GM19455 (cell line): ENCODE results near the gene NHEJ1.
A peak's percentile ranks its signal among the peaks of the same experiment; 100 is the strongest.

Experiments
- ATAC-seq: cut with Tn5 transposase; IDR thresholded peaks from one replicate; pipeline ENCODE4 v1.9.1; 2021; ENCODE audit not compliant: unreplicated experiment

The NHEJ1 gene

DNA sequence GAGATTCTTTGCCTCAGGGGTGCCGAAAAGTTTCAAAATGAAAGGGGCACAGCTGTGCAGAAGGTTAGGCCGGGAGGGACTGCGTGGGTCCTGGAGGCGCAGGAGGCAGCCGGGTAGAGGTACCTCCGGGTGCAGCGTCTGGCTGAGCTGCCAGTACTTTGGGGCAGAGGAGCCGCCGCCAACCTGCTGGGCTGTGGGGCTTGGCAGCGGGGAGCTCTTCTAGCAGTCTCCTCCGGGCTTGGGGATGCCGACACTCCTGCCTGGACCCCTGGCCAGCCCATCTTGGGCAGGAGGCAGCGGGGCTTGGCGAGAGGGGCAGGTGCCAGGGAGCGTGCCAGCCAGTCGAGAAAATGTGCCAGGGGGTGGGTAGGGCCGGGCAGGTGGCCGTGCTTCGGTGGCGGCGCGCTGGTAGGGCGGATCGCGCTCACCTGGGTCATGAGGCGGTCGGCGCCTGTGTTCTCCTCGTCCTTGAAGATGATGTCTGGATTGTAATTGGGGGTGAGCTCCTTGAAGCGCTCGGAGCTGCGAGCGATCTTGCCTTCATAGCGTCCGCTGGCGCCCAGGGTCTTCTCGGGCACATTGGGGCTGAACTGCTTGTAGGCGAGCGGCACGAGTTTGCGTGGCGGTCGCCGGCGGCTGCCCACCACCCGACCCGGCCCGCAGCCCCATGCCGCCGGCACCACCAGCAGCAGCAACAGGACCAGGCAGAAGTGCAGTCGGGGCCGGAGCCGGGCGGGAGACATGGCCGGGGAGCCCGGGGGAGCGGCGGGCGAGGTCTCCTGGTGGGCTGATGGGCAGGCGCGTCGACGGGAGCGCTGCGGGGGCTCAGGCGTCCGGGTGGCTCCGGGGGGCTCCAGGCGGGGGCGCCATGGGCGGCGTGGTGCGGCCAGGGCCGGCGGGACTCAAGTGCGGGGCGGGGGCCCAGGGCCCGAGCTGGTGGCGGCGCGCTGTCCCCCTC lies 100.6 kb downstream of the NHEJ1 start:
- ATAC-seq: no peak

DNA sequence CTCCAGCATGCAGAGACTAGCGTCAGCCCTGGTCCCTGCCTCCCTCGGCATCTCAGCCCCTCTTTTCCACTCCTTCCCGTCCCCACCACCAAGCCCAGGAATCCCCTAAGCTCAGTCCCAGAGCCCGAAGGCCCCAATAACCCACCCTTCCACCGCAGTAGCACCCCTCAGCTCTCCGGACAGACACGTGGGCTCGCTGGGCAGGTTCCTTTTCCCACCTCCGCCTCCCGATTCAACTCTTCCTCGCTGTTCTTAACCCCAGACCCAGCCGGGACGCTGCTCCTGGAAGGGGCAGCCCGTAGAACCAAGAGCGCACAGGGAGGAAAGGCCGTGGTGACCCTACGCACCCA lies 101.3 kb downstream of the NHEJ1 start:
- ATAC-seq: no peak

DNA sequence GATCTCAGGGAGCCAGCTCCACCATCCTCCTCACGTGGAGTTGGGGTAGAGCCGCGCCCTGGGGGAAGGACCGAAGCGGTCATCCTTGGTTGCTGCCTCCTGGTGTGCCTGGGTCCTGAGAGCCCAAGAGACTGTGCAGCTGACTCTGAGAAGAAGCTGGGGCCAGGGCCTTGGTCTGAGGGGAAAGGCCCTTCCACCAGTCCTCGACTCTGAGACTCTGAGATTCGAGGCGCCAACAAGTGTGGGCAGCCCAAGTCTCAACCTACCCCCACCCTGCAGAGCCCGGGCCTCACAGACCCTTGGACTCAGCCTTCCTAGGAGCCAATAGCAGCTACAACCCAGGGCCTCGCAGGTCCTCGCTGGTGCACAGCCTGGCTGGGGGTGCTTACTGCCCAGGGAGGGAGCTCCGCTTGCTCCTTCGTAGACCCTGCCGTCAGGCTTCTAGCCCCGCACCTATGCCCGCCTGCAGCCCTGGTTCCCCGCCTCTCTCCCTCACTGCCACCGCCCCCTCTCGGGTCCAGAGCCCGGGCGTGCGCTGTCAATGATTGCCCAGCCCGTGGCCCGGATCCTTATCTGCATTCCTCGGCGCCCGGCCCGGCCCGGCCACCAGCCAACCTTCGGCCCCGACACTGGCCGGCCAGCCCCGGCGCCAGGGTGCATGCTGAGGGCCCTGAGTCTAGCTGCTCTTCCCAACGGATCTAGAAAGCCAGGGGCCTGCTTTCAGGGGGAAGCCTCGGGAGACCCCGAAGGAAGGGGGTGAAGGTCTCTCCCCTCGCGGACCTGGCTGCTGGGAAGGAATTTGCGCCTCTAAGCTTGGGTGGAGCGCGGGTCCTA lies 101.9 kb downstream of the NHEJ1 start:
- ATAC-seq: no peak

DNA sequence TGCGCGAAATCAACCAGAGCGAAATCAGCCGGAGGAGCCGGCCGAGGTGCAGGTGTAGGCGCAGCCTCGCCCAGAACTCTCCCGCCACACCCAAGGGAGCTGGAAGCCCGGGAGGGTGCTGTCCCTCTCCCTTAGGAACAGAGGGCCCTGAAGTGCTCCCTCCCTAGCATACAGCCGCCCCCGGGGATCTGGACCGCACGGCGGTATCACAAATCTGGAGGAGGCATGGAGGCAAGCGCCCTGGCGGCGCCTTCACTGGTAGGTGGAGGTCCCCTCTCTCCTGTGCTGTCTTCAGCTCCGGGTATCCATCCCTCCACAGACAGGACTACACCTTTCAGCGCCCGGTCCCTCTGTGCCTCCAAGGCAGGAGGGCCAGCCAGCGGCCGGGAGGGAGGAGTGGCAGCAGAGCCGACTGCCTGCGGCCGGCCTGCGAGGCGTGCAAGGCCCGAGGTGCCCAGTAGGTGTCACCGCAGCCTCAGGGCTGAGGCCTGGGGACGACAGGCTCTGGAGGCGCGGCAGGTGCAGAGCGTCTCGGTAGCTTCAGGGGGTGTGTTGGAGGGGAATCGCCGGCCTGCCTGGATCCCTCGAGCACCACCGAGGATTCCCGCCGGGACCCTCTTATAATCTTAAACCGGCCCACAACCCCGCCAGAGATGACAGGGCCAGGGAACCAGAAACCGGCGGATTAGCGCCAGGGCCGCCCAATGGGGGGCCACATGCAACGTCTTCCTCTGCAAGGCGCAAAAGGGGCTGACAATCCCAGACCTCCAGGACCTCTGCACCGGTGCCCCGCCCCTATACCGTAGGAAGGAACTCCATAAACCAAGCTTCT lies 102.7 kb downstream of the NHEJ1 start:
- peak; percentile 92 for ATAC-seq

DNA sequence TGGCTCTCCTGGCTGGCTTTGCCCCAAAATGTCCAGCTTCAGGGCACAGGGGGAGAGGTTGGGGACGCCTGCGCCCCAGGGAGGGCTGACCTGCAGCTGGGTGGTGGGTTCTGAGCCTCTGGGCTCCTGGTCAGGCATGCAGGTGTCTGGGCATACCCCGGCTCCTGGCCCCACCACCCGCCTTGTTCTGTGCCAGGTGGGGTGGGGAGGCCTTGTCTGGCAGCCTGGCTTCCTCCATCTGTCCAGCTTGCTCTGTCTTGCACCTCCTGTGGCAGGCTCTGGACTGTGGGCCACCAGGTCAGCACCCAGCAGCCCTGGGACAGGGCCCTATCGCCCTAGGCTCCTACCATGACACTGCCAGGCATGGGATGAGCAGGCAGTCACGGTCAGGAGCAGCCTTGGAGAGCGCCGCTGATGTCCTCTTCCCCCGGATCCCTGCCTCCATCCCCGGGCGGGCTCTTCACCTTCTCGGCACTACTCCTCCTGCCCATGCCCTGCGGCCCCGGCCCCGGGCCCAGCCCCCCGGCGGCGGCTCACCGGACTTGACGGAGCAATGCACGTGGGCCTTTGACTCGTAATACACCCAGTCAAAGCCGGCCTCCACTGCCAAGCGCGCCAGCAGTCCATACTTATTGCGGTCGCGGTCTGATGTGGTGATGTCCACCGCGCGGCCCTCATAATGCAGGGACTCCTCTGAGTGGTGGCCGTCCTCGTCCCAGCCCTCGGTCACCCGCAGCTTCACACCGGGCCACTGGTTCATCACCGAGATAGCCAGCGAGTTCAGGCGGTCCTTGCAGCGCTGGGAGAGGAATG lies 103.5 kb downstream of the NHEJ1 start:
- ATAC-seq: no peak

DNA sequence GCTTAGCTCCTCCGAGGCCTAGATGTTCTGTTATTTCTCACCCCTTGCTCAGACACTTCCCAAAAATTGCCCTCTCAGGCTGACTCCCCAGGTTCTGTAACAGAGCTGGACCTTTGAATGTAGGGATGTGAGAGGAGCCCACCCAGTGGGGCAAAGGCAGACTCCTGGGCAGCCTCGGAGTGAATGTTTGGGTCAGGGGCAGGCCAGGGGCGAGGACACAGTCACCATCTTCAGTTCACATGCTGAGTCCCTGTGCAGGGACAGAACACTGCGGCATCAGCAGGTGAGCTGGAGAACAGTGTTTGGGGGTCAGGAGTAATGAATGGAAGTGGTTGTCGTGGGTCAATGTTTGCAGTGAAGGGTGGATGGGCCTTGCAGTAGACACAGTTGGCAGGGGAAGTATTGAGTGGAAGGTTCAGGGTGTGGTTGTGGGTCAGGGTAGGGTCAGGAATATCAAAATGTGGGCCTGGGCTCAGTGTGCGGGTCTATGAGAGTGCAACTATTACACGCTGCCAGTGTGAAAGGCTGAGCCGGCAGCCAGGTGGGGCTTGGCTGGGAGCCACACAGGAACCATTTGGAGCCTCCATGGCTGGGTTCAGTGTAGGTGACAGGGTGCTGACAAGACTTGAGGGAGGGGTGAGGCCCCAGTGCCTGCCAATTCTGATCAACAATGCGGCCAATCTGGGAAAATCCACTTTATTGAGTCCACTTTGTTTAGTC lies 104.3 kb downstream of the NHEJ1 start:
- no peak for ATAC-seq

DNA sequence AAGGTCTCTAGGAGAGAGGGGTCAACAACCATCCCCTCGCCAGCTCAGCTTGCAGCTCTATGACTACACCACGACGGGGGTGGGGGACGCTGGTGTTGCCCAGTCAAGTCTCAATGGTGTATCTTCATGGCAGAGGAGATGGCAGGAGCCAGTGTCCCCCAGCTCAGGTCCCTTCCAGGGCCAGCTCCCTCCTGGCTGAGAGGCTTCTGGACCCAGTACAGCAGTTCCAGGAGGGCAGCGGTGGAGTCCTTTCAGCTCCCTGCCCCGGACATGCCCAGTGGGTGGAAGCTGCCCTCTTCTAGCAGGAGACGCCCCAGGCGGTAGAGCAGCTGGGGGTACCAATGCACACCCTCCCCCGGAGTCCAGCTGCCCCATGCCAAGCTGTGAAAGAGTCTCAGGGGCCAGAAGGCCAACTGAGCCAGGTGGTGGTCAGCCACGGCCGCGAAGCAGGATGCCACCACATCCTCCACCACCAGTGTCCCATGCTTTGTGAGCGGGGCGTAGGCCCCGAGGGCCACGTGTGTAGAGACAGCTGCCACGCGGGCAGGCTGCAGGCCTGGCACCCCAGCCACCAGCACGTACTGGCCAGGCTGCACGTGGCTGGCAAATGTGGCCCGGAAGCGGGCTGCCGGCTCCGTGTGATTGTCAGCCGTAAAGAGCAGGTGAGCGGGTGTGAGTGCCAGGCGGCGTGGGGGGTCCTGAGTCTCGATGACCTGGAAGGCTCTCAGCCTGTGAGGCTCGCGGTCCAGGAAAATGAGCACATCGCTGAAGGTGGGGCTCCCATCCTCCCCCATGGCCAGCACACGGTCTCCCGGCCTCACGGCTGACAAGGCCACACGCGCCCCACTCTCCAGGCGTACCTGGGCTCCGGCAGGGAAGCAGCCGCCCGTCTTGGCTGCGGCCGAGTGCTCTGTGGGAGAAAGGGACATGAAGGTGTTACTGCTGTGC lies 105.4 kb downstream of the NHEJ1 start:
- ATAC-seq: no peak

DNA sequence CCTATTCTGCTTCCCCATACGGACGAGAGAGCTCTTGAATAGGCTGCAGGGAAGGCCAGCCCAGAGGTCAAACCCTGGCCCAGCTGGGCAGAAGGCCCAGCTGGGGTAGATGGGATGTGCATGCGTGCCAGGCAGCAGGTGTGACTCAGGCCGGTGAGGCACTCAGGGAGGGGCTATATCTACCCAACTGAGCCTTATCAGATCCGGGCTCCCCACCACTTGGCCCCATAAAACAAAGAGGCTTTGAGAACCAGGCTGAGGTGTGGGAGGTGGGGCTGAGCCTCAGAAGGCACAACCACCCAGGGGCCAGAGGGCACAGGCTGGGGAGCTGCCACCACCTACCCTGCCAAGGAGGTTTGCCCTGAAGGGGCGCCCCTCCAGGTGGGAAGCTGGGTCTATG lies 111.3 kb downstream of the NHEJ1 start:
- ATAC-seq: no peak

DNA sequence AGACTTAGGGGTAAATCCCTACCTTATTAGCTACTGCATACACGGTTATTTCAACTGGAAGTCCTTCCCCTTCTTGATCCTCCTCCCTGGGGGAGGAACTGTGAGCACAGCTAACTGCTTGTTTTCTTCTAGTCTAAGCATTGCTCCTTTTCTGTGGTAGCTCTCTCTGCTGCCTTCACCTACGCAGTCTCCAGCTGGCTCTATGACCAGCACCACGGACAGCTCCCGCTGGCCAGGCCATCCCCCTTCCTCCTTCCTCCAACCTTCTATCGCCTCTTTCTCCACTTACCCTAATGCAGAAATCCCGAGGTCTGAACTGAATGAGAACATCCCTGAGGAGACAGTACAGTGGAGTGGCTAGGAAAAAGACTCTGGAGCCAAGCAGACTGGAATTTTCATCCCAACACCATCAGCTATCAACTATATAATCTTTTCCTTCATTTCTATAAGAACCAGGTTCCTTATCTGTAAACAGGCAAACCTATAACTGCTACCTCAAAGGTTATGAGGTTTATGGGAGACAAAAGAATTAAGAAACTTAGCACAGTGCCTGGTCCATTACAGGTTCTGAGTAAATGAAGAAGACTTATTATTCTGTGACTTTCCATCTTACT lies 114.6 kb downstream of the NHEJ1 start:
- no peak for ATAC-seq

DNA sequence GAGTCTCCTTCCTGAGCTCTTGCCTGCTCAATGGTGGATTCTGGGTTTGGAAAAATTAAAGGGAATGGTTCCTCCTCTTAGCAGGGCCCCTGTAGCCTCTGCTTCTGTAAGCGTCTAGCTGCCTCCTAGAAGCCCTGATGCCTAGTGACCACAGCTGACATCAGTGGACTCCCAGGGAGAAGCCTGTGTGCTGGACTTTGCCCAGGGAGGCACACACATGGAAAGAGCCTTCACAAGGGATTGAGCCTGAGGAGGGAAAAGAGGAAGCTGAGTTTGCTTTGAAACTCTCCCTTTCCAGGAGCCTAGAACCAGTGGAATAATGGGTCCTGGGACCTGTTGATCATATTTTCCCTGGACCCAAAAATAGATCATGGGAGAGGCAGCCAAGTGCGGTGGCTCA lies 117.9 kb downstream of the NHEJ1 start:
- ATAC-seq: no peak

DNA sequence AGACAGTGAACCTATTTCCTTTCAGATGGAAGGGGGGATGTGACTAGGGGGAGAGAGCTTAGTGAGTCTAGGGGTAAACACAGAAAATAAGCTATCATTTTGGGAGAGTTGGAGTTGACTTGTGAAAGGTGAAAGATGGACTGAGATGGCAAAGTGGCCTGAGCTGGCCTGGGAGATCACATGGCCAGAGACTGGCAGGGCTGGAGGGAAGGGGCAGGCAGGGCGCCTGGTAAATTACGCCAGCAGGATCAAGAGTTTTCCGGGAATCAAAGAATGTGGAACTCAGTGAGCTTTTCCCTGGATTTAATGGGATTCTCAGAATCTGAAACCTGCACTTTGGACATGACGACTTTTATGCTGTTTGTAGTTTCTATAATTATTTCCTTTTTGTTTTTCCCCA lies 118.5 kb downstream of the NHEJ1 start:
- ATAC-seq: no peak

DNA sequence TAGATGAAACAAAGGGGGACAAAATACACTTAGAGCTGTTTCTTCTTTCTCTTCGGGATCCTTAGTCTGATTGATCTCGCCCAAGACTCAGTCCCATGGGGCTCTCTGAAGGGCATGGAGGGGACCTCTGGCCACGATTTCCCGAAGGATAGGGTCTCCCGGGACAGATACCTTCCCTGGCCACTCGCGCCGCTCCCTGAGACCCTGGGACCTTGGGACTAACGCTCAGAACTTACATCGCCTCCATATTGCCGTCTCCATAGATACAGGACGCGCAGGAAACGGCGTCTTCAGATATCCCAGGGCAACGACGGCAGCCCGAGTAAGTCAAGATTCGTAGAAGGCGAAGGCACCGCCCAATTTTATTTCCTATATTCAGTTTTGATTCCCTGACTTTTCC lies 119.4 kb downstream of the NHEJ1 start, which contains the start of gene CFAP65:
CFAP65 (minus strand) TSS at position 265 of the 400 bp plus-strand sequence. CDS start 2,468 bp downstream, outside the sequence.
- no peak for ATAC-seq

DNA sequence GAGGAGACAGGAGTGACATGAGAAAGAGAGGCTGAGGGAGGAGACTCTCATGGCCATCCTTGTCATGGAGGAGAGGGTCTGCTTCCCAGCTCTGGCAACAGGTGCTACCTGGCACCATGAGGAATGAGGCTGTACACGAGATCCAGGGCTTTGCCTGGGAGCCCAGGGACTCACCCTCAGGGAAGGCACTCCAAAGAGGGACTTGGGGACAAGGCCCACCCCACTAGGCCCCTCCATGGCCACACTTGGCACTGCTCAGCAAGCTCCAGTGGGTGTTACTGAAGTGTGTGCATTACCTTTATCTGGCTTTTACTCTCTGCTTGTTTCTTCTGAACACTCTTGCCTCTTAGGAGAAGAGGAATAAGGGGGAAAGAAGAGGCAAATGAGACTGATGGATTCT lies 122.0 kb downstream of the NHEJ1 start:
- ATAC-seq: no peak

DNA sequence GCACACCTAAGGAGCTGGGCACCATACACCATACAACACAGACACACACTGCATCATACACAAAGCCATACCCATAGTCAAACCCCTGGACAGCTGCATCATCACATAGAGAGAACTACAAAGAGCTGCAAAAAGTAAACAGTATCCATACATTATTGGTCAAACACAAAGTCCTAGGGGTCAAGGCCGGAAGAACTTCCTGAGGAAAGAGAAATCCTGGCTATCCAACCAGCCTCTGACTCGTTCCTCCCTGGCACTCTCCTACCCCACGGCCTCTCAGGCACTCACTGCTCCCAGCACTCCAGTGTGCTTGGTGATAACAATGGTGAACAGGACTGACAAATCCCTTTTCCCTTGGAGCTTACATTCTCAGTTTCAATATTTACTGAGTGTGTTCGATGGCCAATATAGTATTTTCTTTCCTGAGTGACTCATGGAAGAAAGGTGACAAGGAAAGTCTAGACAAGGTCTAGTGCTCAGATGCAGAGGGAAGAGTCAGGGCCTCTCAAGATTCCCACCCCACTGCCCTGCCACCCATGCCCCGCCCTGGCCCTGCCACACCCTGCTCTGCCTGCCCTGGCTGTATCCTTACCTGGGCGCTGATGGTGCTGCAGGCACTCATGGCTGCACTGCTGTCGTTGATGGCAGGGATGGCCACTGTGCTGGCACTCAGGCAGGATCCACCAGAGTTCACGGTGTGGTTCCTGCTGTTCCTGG lies 122.7 kb downstream of the NHEJ1 start:
- ATAC-seq: no peak

DNA sequence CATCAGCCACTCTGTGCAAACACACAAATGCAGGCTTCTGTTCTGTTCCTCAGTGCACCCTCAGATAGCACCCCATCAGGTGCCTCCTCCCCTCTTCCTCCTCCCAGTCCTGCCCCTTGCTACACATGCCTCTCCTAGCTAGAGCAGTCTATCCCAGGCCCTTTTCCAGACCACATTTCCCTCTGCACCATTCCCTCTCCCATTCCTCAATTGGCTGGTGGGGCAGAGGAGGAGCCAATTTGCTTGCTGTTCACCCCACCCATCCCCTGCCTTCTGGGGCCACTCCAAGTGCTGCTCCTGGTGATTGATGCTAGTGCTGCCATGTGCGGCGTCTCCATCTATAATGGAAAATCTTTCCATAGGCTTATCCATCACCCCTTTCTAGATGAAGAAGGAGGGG lies 124.7 kb downstream of the NHEJ1 start:
- ATAC-seq: no peak

DNA sequence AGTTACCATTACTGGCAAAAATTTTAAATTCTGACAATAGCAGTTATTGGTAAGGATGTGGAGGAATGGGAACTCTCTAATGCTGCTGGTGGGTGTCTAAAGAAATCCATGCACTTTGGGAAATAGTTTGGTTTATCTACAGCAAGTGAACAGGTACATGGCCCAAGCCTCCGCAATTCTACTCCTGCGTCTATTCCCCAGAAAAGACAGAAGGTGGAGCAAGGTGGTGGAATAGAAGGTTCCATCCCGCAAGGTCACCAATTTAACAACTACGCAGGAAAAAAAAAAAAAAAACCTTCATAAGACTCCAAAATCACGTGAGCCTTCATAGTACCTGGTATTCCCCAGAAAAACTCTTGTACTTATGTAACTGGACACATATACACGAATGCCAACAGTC lies 125.8 kb downstream of the NHEJ1 start:
- ATAC-seq: no peak

DNA sequence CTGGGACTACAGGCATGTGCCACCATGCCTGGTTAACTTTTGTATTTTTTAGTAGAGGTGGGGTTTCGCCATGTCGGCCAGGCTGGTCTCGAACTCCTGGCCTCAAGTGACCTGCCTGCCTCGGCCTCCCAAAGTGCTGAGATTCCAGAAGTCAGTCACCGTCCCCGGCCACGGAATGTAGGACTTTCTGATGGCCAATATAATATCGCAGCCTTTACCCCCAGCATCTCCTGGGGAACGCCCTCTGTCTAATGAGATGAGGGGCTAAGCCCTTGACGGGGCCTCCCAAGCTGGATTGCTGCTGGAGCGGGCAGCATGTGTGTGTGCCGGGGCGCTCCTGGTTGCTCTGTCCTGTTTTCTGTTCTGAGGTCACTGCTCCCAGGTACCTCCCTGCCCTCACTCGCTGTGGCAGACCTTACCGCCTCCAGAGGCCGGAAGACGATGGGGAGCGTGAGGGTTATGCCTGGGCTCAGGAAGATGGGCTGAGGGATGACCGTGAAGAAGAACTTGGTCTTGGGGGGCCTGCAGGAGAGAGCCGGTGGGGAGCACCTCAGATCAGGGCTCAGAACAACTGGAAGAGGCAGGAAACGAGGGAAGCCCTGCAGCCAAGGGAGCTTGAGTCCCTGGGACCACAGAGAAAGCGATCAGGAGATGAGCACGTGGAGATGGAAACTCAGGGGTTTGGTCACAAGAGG lies 128.4 kb downstream of the NHEJ1 start:
- no peak for ATAC-seq
